HEK293 (cell line): ENCODE results near the gene SLC29A3.

Experiments used
- CTCF ChIP-seq: fragments of 450-650 bp; formaldehyde crosslinking; IDR thresholded peaks from 2 replicates; pipeline ENCODE4 v1.5.1; 2016; ENCODE audit warnings: missing biosample characterization, missing genetic modification characterization
- ZBTB7A ChIP-seq: fragments of 450-650 bp; formaldehyde crosslinking; IDR thresholded peaks from 2 replicates; pipeline ENCODE4 v1.5.1; 2016; ENCODE audit warnings: low read depth, missing biosample characterization, missing genetic modification characterization
- ZNF48 ChIP-seq: fragments of 450-650 bp; formaldehyde crosslinking; IDR thresholded peaks from 2 replicates; pipeline ENCODE4 v1.5.1; 2016; ENCODE audit warnings: missing biosample characterization, missing genetic modification characterization

DNA sequence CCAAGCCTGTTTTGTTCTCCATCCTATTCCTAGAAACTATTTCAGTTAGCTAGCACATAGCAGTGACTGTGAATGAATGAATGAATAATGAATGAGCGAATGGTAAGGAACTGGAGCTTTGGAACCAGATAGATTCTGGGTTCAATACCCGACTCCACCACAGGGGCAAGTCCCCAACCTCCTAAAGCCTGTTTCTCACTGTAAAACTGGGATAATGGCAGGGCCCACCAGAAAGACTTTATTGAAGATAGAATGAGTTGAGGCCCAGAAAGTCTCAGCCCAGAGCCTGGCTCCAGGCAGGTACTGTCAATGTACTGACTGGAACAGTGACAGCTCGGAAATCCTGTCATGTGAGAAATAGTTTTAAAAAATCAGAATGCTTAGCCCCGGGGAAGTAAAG is 76.6 kb downstream of the SLC29A3 start:
- TF ChIP-seq ZBTB7A (tag by site-specific recombination) (no peak), ZNF48 (no peak), CTCF (tag by site-specific recombination) (no peak)
